Measurements from ENCODE around the gene SLC17A3.
A peak's percentile ranks its signal among the peaks of the same experiment; 100 is the strongest.

SLC17A3 gene

DNA sequence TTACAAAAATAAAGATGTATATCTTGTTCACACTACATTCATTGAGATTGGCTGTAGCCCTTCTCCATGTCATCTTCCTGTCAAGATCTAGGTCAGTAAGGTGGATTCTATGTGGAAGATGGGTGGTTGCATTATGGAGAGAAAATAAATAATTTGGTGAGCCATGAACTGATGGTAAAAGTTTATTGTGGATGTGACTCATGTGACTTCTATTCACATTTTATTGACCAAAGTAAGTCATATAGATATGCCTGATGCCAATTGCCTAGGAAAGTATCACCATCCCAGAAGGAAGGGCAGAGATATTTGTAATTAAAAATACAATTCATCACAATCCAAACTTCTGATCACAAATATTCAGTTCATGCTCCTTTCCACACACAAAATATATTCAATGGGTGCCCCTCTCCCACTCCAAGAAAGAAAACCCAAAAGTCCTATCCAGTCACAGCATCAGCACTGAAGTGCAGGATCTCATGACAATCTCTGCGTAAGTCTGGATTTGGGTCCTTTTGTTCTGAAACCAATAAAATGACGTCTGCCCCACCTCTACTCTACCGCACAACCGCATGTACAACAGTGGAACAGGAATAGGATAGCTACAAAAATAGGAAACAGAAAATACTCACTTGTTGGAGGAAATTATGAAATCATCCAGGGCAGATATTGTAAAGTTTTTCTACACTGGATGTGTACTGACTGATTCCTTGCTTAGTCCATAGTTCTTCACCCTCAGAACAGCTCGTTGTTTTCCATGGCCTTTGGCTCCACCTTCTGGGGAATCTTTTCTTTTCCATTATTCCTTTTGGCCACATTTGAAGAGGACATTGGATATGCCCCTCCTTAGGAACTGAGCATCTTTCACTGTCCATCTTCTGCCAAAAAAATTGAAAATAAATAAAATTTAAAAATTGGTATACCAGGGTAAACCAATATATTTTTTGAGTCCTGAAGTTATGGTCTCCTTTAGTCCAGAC lies 16.1 kb upstream of the SLC17A3 start:
- peak; percentile 51 for DNase-seq

DNA sequence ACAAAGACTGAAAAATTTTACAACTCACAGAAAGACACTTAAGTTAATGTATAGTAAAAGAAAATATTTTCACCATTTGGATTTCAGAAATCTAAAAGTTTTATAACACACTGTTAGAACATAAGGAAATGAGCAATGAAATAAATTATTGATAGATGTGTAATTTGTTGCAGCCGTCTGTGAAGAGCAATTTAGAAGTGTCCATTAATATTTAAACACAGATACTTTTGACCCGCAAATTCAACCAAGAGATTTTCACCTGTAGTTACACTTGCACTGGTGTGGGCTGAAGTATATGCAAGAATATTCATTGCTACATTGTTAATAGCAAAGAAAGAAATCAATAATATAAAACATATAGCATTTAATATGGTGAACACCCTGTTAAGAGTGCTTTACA lies 14.6 kb upstream of the SLC17A3 start:
- no peak for DNase-seq

DNA sequence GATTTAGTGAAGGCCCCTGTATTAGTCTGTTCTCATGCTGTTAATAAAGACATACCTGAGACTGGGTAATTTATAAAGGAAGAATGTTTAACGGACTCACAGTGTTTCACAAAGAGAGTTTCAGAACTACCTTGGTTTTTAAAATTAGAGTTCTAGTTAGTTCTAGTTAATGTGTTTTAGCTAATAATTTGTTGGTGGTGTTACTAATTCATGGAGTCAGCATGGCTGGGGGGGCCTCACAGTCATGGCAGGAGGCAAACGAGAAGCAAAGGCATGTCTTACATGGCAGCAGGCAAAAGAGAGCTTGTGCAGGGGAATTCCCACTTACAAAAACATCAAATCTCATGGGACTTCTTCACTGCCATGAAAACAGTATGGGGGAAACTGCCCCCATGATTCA lies 12.0 kb upstream of the SLC17A3 start:
- DNase-seq, result no peak

DNA sequence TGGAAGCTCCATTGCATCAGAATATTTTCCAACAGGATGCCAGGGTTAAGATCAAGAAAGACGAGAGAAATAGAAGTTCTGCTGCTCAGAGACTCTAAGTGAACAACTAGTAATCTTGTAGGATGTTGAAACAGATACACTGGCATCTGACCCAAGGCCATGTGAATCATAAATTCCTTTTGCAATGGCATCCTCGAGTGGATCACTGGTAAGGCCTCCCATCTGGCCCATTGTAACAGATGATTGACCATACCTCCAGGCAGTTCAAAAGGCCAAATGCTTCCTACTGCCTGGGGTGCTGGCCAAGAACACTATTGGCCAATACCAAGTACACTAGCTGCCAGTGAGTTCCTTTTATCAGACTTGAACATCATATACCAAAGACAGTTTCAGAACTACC lies 9.9 kb upstream of the SLC17A3 start:
- DNase-seq, result no peak

DNA sequence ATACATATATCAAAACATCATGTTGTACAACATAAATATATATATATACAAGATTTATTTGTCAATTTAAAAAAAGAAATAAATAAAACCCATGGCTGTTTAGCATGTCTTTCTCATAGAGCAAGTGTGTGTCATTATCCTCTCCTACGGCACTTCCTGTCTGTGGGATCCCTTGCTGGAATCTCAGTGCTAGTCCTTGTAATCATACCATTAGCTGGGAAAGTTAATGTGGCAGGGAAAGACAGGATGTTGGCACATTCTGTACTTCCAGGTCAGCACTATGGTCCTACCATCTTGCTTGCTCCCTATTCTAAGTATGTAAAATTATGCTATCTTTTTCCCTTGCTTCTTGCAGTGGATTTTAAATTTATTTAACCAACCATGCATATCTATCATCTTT lies 9.5 kb upstream of the SLC17A3 start:
- DNase-seq, result no peak

DNA sequence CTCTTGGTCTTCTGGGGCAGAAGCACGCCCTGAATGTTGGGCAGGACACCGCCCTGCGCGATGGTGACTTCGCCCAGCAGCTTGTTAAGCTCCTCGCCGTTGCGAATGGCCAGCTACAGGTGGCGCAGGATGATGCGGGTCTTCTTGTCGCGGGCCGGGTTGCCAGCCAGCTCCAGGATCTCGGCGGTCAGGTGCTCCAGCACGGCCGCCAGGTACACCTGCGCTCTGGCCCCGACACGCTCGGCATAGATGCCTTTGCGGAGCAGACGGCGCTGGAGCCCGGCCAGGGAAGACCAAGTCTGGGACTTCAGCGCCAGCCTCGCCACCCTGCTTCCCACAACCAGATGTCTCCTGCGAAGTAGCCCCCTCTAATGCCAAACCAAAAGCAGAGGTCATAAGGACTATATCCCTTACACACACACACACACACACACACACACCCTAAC lies 8.0 kb upstream of the SLC17A3 start:
- no peak for DNase-seq

DNA sequence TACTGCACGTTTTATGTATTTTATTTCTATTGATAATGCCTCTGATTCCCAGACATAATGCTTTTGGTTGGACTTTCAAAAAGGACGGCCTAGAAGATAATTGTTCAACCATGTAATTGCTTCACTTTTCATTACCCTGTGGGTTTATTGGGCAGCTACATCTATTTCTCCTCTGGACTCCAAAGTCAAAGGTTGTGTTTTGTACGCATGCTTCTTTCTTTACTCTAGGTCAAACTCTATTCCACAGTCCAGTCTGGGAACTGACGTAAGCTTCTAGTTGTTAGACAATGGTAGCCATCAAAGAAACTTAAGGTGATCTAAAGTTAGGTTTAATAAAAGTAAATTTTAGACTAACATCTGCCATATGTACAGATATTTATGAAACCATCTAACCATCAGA lies 6.6 kb upstream of the SLC17A3 start:
- no peak for DNase-seq

DNA sequence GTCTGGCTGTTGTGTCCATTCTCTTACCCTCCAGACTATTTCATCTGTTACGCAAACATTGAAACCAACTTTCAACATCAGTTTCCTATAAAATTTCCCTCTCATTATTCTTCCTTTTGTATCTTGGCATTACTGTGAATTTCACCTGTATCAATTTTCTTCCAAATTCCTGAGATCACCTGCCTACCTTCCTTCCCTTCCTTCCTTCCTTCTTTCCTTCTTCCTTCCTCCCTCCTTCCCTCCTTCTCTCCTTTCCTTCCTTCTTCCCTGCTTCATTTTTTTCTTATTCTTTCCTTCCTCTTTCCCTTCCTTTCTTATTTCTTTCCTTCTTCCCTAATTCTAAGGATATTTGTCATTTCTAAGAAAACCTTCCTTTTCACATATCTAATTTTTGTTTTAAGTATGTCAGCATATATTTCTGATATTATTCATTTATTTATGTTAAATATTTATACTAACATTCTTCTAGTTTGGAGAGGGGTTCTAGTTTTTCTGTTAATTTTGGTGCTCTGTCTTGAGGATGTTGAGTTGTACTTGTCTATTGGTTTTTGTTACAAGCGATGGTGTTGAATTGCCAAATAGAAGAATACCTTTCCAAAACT lies 4.8 kb upstream of the SLC17A3 start:
- DNase-seq, result no peak

DNA sequence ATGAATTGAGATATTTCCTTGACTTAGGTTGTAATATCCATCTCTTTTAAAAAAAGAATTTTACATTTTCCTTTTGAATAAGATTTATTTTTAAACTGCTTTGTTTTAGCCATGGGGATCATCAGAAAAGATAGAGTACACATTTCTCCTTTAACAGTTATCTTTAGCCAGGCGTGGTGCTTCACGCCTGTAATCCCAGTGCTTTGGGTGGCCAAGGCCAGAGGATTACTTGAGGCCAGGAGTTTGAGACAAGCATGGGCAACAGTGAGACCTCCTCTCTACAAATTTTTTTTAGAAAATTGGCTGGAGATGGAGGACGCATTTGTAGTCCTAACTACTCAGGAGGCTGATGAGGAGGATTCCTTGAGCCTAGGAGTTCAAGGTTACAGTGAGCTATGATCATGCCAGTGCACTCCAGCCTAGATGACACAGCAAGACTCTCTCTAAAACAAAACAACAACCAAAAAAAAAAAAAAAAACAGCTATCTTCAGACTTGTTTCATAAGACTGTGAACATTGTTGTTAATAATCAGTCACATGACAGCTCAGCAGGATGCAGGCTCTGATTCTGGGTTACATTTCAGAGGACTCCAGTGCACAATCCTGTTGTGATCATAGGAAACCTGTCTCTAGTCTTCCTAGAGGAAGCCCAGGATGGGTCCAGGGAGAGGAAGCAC lies 2.0 kb upstream of the SLC17A3 start:
- DNase-seq, result no peak

DNA sequence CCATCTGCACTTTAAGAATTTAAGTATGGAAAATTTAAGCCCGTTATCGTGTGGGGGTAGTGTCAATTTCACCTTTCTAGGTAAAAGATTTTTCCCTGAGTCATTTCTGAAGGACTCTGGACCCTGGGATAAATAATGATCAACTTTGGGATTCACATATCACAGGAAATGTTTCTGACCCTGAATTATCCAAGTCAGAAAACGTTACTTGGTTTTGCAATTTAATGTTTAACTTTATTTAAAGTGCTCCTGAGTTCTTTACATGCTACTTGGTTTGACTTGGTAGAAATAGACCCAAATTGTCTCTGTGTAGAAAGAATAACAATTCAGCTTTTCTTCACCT lies 1.5 kb upstream of the SLC17A3 start:
- no peak for DNase-seq

DNA sequence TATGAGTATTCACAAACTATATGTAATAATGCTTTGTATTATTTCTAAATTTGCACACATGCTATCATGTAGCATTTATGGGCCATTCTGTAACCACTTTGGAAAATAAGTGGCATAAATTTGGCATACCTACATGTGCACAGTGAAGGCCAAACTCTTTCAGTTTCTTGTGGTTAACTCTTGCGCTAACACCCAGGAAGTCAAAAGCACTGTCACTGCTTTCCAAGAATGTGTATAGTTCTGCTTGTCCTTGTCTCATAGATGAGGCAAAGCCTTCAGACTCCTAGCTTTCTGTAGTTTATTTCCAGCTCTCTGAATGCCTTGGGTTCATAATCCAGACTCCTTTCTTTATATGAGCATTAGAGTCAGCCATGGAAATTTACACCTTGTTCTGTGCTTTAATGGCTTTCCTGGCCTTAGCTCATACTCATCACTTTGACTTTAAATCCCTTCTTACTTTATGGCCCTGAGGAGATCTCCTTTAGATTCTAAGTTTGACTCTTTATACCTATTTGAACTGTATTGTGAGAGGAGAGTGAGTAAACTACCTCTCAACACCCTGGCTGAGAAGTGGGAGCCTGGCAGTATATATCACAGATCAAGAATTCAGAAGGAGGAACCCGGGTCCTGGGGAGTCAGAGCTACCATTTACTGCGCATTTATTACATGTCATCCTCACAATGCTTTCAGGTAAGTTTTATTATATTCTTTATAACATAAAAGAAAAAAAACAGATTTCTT lies 949 bp upstream of the SLC17A3 start:
- no peak for DNase-seq

DNA sequence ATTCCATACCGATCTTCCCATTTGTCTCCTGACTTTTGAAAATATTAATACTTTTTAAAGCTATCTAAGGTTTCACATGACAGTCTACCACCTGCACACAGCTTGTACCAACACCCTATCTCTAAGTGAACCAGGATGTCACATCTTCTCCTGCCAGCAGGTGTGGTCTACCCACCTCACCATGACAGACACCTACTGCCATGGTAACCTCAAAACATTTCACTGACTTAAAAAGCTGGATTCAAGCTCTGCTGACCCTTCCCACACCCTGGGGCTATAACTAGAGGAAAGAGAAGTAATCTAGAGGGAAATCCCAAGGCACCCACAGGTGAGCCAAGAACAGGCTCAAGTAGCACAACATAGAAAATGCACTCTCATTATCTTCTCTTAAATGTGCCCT lies 1.2 kb downstream of the SLC17A3 start:
- DNase-seq, result no peak

DNA sequence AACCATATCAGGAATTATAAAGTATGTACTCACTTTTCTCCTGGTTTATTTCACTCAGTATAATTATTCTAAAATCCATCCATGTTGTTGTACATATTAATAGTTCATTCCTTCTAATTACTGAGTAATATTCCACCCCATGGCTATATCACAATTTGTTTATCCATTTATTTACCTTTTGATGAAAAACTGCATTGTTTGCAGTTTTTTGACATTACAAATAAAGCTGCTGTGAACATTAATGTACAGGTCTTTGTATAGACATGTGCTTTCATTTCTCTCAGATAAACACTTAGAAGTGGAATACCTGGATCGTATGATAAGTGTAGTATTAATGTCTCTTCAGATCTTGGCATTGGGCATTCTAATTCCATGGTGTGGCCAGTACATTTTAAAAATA lies 4.2 kb downstream of the SLC17A3 start:
- DNase-seq, result no peak

DNA sequence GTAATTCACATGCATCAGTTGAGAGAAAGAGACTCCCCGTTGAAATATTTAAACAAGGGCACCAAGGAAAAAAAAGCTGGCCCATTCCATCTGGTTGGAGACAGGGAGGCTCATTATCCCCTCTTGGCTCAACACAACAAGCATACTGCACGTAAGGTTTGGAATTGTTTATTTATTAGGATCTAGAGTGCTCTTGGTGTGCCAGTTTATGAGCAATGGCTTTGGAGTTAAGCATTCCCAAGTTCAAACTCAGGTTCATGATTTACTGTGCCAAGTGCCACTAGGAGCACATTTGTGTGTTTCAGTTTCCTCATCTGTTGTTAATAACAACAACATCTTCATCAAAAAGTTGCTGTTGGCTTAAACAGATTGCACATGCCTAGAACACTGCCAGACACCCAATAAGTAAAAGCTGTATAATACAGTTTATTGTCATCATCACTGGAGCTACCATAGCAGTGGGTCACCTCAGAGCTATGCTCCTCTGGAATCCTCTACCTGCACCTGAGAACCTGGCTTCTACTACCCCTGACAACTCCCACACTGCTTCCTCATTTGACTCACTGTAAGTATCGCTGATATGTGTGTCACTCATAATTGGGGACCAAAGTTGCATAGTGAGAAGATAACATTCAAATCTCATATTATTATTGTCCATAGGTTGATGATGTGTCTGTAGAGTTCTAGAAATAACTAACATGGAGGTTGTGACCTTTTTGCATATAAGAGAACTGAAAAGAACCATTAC lies 5.4 kb downstream of the SLC17A3 start:
- DNase-seq, result no peak

DNA sequence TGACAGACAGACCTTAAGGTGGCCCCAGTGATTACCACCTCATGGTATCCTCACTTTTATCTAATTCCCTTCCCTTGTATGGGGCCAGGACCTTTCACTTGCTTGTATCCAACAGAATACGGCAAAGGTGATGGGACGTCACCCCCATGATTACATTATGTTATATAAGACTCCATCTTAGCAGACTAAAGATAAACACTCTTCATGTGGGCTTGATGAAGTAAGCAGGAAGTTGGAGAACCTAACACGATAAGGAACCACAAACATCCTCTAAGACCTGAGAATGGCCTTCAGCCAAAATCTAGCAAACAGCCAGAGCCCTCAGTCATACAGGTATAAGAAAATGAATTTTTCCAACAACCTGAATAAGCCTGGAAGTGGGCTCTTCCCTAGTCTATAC lies 8.0 kb downstream of the SLC17A3 start:
- DNase-seq, result no peak

DNA sequence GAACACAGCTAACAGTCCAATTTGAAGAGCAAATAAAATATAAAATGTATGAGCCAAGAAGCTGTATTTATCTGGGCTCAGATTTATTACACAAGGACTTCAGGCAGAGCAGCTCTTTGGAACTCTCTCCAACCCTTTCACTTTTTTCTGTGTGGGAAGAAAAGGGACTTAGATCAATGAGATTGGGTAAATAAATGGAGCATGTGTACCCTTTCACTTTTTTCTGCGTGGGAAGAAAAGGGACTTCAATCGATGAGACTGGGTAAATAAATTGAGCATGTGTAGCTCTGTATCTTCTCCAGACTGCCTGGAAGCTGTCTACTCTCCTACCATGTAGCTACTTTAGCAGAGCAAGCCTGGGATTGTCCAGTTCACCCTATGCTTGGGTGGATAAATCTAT lies 10.7 kb downstream of the SLC17A3 start:
- no peak for DNase-seq

DNA sequence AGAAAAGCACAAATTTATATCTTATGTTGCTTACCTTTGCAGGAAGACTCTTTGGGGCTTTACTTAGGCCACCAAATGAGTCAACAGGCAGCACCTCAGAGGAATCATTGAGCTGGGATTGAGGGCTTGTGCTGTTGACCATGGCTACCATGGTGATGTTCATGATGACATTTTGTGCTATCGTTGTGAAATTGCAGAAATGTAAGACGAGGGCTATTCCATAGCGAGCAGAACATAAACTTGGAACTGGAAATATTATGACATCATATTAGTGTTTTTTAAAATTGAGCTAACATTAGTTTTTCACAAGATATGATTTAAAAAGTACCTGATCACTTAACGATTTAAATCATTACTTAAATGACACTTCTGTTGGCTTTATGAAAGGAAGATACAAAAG lies 11.8 kb downstream of the SLC17A3 start:
- DNase-seq, result no peak

DNA sequence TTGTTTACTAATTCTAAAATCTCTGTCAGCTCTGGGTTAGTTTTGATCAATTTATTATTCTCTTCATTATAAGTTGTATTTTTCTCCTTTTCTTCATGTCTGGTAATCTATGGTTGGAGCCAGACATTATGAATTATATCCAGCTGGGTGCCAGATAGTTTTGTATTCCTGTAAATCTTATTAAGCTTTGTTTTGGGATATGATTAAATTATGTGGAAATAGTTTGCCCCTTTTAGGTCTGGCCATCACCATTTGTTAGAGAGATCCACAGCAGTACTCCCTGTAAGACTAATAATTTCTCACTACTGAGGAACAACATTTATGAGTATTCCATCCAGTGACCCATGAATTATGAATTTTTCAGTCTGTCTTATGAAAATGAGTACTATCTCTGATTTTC lies 21.3 kb downstream of the SLC17A3 start:
- no peak for DNase-seq

DNA sequence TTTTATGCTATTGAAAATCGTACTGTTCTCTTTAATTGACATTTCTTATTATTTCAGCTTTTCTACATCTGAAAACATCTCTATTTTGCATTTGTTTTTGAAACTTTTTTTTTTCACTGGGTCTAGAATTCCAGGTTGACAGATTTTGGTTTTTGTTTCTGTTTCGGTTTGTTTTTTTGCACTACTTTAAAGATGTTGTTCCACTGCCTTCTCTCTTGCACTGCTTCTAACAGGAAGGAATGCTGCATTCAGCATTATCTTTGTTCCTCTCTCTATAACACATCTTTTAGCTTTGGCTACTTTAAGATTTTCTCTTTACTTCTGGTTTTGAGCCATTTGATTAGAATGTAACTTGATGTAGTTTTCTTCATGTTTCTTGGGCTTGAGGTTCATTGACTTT lies 22.1 kb downstream of the SLC17A3 start:
- DNase-seq, result no peak

DNA sequence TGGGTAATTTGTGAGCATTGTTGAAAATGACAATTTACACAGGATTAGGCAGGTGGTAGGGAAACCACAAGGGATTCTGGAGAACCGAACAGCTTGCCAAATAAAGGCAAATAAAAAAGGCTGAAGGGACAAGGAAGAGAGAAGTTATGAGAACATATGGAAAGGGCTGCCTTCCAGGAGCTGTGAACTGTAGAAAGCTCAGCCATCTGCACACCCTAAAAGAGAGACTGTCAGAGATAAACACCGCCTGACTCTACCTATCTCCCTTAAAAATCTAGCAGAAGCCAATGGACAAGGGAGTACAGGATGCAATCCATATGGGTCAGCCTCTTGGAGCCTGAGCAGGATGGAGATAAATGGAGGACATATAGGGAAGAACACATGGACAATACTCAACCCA lies 29.5 kb downstream of the SLC17A3 start:
- DNase-seq, result no peak

DNA sequence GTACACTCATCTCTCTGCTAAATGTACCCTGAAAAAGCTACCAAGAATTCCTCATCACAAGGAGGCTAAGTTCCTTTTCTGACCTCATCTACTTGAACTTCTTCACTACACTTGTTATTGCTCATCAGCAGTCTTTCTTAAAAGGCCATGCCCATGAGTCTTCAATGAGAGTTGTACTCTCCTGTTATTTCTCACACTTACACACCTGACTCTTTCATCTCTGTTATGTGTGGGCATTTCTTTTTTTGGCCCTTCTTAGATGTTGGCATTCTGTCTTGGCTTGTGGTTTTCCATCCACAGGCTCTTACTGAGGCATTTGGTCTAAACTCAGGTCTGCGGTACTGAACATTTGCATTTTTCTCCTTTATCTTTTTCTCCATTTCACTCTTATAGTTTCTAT lies 31.5 kb downstream of the SLC17A3 start:
- DNase-seq, result no peak

DNA sequence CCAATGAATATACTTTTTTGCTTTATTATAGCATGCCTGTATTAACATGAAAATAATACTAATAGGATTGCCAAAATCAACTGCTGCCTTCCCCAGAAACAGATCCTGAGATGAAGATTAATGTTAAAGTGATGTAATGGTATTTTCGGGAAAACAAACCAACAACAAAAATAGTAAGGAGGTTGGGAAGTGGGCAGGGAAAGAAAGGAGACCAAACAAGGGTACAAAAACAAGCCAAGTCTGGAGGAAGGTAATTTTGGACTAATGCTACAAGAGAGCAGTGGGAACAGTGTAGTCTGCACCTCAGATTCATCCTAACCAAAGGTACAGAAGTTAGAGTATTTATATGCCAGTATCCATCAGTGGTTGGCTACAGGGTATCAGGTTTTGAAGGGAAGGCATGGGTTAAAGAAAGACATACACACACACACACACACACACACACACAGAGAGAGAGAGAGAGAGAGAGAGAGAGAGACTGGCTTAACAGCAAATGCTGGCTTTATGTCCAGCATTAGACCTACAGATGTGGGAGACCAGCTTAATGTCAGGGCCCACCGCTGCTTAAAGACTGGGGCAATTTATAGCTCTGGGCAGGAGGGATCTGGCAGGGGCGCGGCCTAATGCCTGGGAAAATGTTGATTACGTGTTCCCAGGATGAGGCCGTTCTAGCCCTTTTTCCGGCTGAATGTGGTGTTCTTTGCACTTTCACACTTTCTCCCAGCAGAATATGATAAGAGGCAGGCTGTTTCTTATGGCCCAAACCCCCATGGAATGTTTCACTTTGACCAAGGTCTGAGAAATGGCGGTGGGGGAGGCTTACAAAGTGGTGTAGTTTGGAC lies 38.4 kb downstream of the SLC17A3 start:
- no peak for DNase-seq
